Heart left ventricle (tissue), 16 donors: Measurements from ENCODE around the gene XXYLT1. TPM values are rescaled to one million over a fixed set of nuclear protein-coding genes. Genes with fewer than 3 reads are reported as not detected.

Experiments used
- ATAC-seq, 4 donors: fragments of 200-7000 bp; cut with Tn5 transposase; one replicate each; pipeline ENCODE4 v1.9.1; 2020 to 2022; ENCODE audit warnings: moderate library complexity in 4 of 4, mild to moderate bottlenecking in 3 of 4, moderate number of reproducible peaks in 1 of 4
- DNase-seq, 5 donors: peaks; one replicate each; pipeline ENCODE4 v3.0.0-alpha.2; 2020
- H3K27ac ChIP-seq, 12 donors: fragments of 200-600 bp; sonication (generic) in 4 of 12; one replicate each; pipeline versions ENCODE4 v1.5.0 to v1.8.0; 2016 to 2022; ENCODE audit warnings: mild to moderate bottlenecking in 2 of 12
- H3K27me3 ChIP-seq, 9 donors: fragments of 200-600 bp; sonication (generic) in 2 of 9; one replicate each; pipeline versions ENCODE4 v1.5.1 to v1.8.0; 2016 to 2022; ENCODE audit warnings: mild to moderate bottlenecking in 3 of 9
- H3K36me3 ChIP-seq, 9 donors: fragments of 200-600 bp; sonication (generic) in 2 of 9; one replicate each; pipeline versions ENCODE4 v1.5.0 to v1.8.0; 2018 to 2022; ENCODE audit warnings: mild to moderate bottlenecking in 2 of 9
- H3K4me1 ChIP-seq, 12 donors: fragments of 200-600 bp; sonication (generic) in 4 of 12; one replicate each; pipeline versions ENCODE4 v1.5.0 to v1.8.0; 2016 to 2022; ENCODE audit warnings: mild to moderate bottlenecking in 3 of 12
- H3K4me3 ChIP-seq, 12 donors: fragments of 200-600 bp; sonication (generic) in 4 of 12; one replicate each; pipeline versions ENCODE4 v1.5.0 to v1.8.0; 2017 to 2022; ENCODE audit warnings: mild to moderate bottlenecking in 9 of 12, moderate library complexity in 4 of 12
- H3K9me3 ChIP-seq, 12 donors: fragments of 200-600 bp; sonication (generic) in 4 of 12; one replicate each; pipeline versions ENCODE4 v1.5.0 to v1.8.0; 2016 to 2022; ENCODE audit warnings: mild to moderate bottlenecking in 1 of 12
- CTCF ChIP-seq, 12 donors: fragments of 200-600 bp; sonication (generic) in 4 of 12; IDR thresholded peaks; one replicate each; pipeline versions ENCODE4 v1.5.0 to v1.8.0; 2018 to 2022; ENCODE audit warnings: antibody characterized with exemption in 12 of 12, mild to moderate bottlenecking in 5 of 12
- POLR2A ChIP-seq, 2 donors: fragments of 450-650 bp; IDR thresholded peaks; one replicate each; pipeline ENCODE4 v1.6.1; 2017; ENCODE audit warnings: antibody characterized with exemption in 2 of 2, mild to moderate bottlenecking in 2 of 2, moderate library complexity in 2 of 2
- WGBS, 4 donors: extraction: QIAGEN DNeasy Blood & Tissue Kit in 2 of 4; methylation state at CpG; one replicate each; pipeline versions ENCODE4 v1.1.5 to v1.1.7; 2013 to 2018; 5-methylcytosine and 5-hydroxymethylcytosine counted together
- intact Hi-C, 10 donors: fragments of 100-400 bp; cut with DNase I; formaldehyde crosslinking; loops; one replicate each; pipeline versions ENCODE4 v1.11.1 to v1.14.2; 2022
- polyA plus RNA-seq, 2 donors: library from polyadenylated mRNA; stranded (reverse); fragments of 200-250 nt; gene quantifications; one replicate each; pipeline ENCODE4 v1.2.3, GENCODE V29; 2013
- total RNA-seq, 9 donors: library from RNA; depleted of rRNA in 2 of 9; stranded (reverse); fragments of >200 nt in 2 of 9; fragmentation: NEBNext Ultra II Directional in 3 of 9; extraction: Animal tissue kit (Norgen Biotek cat#: 25700) in 3 of 9; gene quantifications; one replicate each; pipeline versions ENCODE4 v1.1.0 to v1.2.4, GENCODE V29; 2016 to 2023
- donor health status: ischemic (EF 13 %, LVEDD 7.1; RV severe dilation, severe dysfunction).
- donor health status: healthy with polysubstance abuse.
- donor health status: DM: no; HTN: yes; CAD: no.
- donor health status: DM: no; HTN: no; CAD: no.
- donor health status: ischemic (EF 25% LVEDD 6.9; RV normal size, moderate dysfunction).
- donor health status: ischemic (EF 25% LVEDD 5.7; RV mildly dilated, moderate dysfunction).
- donor health status: healthy.
- donor health status: DM: yes; HTN: yes; CAD: no.
- donor health status: ischemic (EF 35%, LVEDD 5.7; RV mildly dilated, moderate dysfunction).
- donor health status: nonischemic (EF 11% LVEDD 7.7; RV severe dilation, severe dysfunction).
- donor health status: DM: yes; HTN: yes; CAD: no.
- donor health status: PGD.
- donor health status: ischemic (EF 29% LVEDD 5.4; RV normal size, mild dysfunction).
- donor health status: nonischemic (EF 23%, LVEDD 6.1; RV moderate dilation, normal function).

XXYLT1 gene
- total and polyA plus RNA-seq, 11 donors = 1.9 to 8.6 (median 4.8) TPM

DNA sequence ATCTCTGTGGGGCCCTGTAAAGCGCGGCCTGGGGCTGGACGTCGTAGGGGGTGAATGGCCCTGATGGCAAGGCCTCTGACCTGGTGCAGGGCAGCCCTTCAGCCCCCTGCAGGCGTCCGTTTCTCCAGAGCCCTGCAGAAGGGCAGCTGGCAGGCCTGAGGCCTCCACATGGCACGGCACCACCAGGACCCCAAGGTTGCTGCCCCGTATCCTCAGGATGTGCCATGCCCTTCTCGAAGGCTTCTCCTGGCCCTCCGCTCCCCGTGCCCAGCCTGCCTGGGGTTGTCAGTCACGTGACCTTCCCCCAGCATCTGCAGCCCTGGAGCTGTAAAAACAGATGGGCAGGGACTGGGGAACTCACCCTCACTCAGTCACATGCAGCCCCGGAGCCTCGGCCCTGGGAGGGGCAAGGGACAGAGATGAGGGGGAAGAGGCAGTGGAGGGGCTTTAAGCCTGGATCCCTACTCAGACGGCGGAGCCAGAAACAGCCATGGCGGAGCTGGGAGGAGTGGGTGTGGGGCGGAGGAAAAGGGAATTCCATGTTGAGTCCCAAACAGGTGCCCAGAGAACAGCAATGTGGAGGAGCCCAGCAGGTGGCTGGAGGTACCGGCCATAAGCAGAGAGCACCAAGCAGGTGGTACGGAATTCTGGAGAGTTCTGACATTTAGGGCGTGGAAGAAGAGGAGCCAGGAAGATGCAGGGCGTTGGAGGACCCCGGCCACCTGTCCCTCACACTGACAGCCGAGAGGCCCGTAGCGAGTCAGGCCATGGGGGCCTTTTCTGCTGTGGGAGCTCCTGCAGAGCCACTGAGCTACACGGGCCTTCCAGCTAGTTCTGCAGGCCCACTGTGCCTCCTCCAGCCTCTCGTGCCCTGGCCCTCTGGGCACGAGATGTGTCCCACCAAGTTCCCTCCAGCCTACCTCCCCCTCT, 193.1 kb downstream of the XXYLT1 start:
- intact Hi-C loops = no loop called here
- Histone ChIP-seq H3K9me3 (no peaks in the 10 kb centered on the region), H3K27ac (peak overlapping the region in 2 of 12 donors; percentile 24 to 53), H3K4me3 (no peak overlapping the region), H3K36me3 (no peaks in the 10 kb centered on the region), H3K27me3 (no peaks in the 10 kb centered on the region), H3K4me1 (peaks cover 11 to 44% (median 36%) of the 10 kb centered on the region in 12 donors)
- TF ChIP-seq CTCF (IDR thresholded peaks at IDR 0.05) (no peak), POLR2A (IDR thresholded peaks at IDR 0.05) (no peak)
- WGBS, 4 donors = 84 to 91% (median 89%) methylated on average over 24 to 29 of the region's 29 CpGs
- ATAC-seq (no peak), DNase-seq (peak in 2 of 5 donors; percentile 15 to 19)

- WGBS, 4 donors = 91 to 96% (median 93%) methylated on average over 8 to 11 of the region's 11 CpGs
- no peak for ATAC-seq
- peak overlapping the region in 1 of 12 donors; percentile 24 for H3K27ac ChIP-seq
- H3K4me1 ChIP-seq = peaks cover 8 to 36% (median 28%) of the 10 kb centered on the region in 12 donors
- DNase-seq = no peak
- H3K36me3 ChIP-seq = no peaks in the 10 kb centered on the region
- no peaks in the 10 kb centered on the region for H3K9me3 ChIP-seq
- no peaks in the 10 kb centered on the region for H3K27me3 ChIP-seq
- intact Hi-C loops = no loop called here
- H3K4me3 ChIP-seq = no peak overlapping the region
- TF ChIP-seq POLR2A (IDR thresholded peaks at IDR 0.05) (no peak), CTCF (IDR thresholded peaks at IDR 0.05) (no peak)
These were observed 193.9 kb downstream of the XXYLT1 start for GRCh38 chr3:195076981-195077610.

GRCh38 chr3:195075941-195076875, 194.8 kb downstream of the XXYLT1 start:
- H3K27me3 ChIP-seq = no peaks in the 10 kb centered on the region
- H3K4me3 ChIP-seq = no peak overlapping the region
- peaks cover 5 to 32% (median 20%) of the 10 kb centered on the region in 12 donors for H3K4me1 ChIP-seq
- TF ChIP-seq CTCF (IDR thresholded peaks at IDR 0.05) = no peak
- TF ChIP-seq POLR2A (IDR thresholded peaks at IDR 0.05) = no peak
- ATAC-seq (no peak), DNase-seq (peak in 2 of 5 donors; percentile 3 to 60)
- no peaks in the 10 kb centered on the region for H3K36me3 ChIP-seq
- intact Hi-C loops = no loop called here
- H3K27ac ChIP-seq = no peak overlapping the region
- 88 to 90% (median 89%) methylated on average over 29 to 35 of the region's 35 CpGs for WGBS, 4 donors
- H3K9me3 ChIP-seq = no peaks in the 10 kb centered on the region
